Neutrophil (primary cell): ENCODE data around the gene BLTP3A.

ENCODE experiments used
- H3K27ac ChIP-seq: fragments of 200-600 bp; sonication (generic); 2 replicates; pipeline ENCODE4 v1.5.1; 2016; ENCODE audit warnings: mild to moderate bottlenecking, moderate library complexity
- H3K27me3 ChIP-seq: fragments of 200-600 bp; sonication (generic); 2 replicates; pipeline ENCODE4 v1.6.0; 2016; ENCODE audit warnings: mild to moderate bottlenecking
- H3K36me3 ChIP-seq: fragments of 200-600 bp; sonication (generic); 2 replicates; pipeline ENCODE4 v1.5.1; 2017
- H3K4me1 ChIP-seq, 2 experiments: fragments of 200-600 bp in 1 of 2; sonication (generic) in 1 of 2; 1 replicate in 1 of 2; 2 replicates in 1 of 2; pipeline versions ENCODE4 v1.5.1 to v1.6.1; 2013 to 2016; ENCODE audit warnings: low read depth in 1 of 2, low read length in 1 of 2, mild to moderate bottlenecking in 1 of 2, moderate library complexity in 1 of 2; ENCODE audit not compliant: control insufficient read depth in 1 of 2, insufficient read depth in 1 of 2
- H3K4me3 ChIP-seq, 2 experiments: fragments of 200-600 bp in 1 of 2; sonication (generic) in 1 of 2; 1 replicate in 1 of 2; 2 replicates in 1 of 2; pipeline ENCODE4 v1.5.1; 2013 to 2016; ENCODE audit warnings: low read depth in 1 of 2, low read length in 1 of 2, mild to moderate bottlenecking in 1 of 2, moderate library complexity in 1 of 2
- H3K9me3 ChIP-seq: fragments of 200-600 bp; sonication (generic); 2 replicates; pipeline ENCODE4 v1.5.1; 2016
- CTCF ChIP-seq: fragments of 200-600 bp; sonication (generic); IDR thresholded peaks from 2 replicates; pipeline ENCODE4 v1.5.1; 2016; ENCODE audit warnings: antibody characterized with exemption

The BLTP3A gene

GRCh38 chr6:34819571-34820480 lies 27.9 kb downstream of the BLTP3A start:
- no peak overlapping the region for H3K4me3 ChIP-seq
- H3K9me3 ChIP-seq = no peaks in the 10 kb centered on the region
- no peaks in the 10 kb centered on the region for H3K27me3 ChIP-seq
- TF ChIP-seq CTCF = no peak
- H3K27ac ChIP-seq = peak overlapping the region; percentile 48
- H3K36me3 ChIP-seq = peaks cover 13% of the 10 kb centered on the region
- peaks cover 9 to 17% of the 10 kb centered on the region in 2 experiments for H3K4me1 ChIP-seq

GRCh38 chr6:34829137-34829536 lies 37.3 kb downstream of the BLTP3A start:
- no peak for TF ChIP-seq CTCF
- peaks cover 0 to under 1% of the 10 kb centered on the region in 2 experiments for H3K4me1 ChIP-seq
- no peak overlapping the region for H3K4me3 ChIP-seq
- H3K36me3 ChIP-seq = peaks cover 21% of the 10 kb centered on the region
- H3K27me3 ChIP-seq = no peaks in the 10 kb centered on the region
- no peak overlapping the region for H3K27ac ChIP-seq
- no peaks in the 10 kb centered on the region for H3K9me3 ChIP-seq

- H3K4me3 ChIP-seq = no peak overlapping the region
- H3K9me3 ChIP-seq = no peaks in the 10 kb centered on the region
- TF ChIP-seq CTCF = no peak
- no peak overlapping the region for H3K27ac ChIP-seq
- H3K27me3 ChIP-seq = no peaks in the 10 kb centered on the region
- peaks cover 21 to 23% of the 10 kb centered on the region in 2 experiments for H3K4me1 ChIP-seq
- peaks cover 5% of the 10 kb centered on the region for H3K36me3 ChIP-seq
Observed at GRCh38 chr6:34832942-34833341, 41.1 kb downstream of the BLTP3A start.

- Histone ChIP-seq H3K9me3 (no peaks in the 10 kb centered on the region), H3K4me3 (no peak overlapping the region), H3K36me3 (no peaks in the 10 kb centered on the region), H3K27me3 (no peaks in the 10 kb centered on the region), H3K27ac (peak overlapping the region; percentile 79), H3K4me1 (peaks cover 21 to 23% of the 10 kb centered on the region in 2 experiments)
- no peak for TF ChIP-seq CTCF
Observed at GRCh38 chr6:34834789-34835518, 43.1 kb downstream of the BLTP3A start.

GRCh38 chr6:34836008-34836407 lies 44.1 kb downstream of the BLTP3A start:
- peaks cover 21 to 23% of the 10 kb centered on the region in 2 experiments for H3K4me1 ChIP-seq
- H3K4me3 ChIP-seq = no peak overlapping the region
- H3K27ac ChIP-seq = peak overlapping the region; percentile 79
- H3K36me3 ChIP-seq = no peaks in the 10 kb centered on the region
- H3K27me3 ChIP-seq = no peaks in the 10 kb centered on the region
- H3K9me3 ChIP-seq = no peaks in the 10 kb centered on the region
- TF ChIP-seq CTCF = no peak
